GM12878 (cell line): ENCODE measurements around the gene CDHR2. TPM values are rescaled to one million over a fixed set of nuclear protein-coding genes. Genes with fewer than 3 reads are reported as not detected.

ENCODE experiments used
- ATAC-seq: fragments of 200-7000 bp; cut with Tn5 transposase; 3 replicates; pipeline ENCODE4 v1.9.1; 2020; ENCODE audit warnings: mild to moderate bottlenecking, moderate library complexity
- BruUV-seq: library from RNA; stranded (reverse); fragments of 400-500 nt; replicated peaks from 2 replicates; lab custom pipeline; 2021; lab: Mats Ljungman, UMichigan
- CTCF ChIA-PET: fragments of 300-600 bp; sonication (Branson Sonifier 250); formaldehyde crosslinking; extraction: SDS; loops from one replicate; lab custom pipeline; 2021; ENCODE audit warnings: inconsistent platforms; lab: Yijun Ruan, JAX
- POLR2A ChIA-PET: fragments of 350-600 bp; formaldehyde crosslinking; extraction: SDS; loops from one replicate; lab custom pipeline; 2021; ENCODE audit warnings: inconsistent platforms; lab: Charles Lee
- RAD21 ChIA-PET: fragments of 300-600 bp; sonication (Branson Sonifier 250); formaldehyde crosslinking; loops from one replicate; lab custom pipeline; 2023; ENCODE audit warnings: antibody characterized with exemption; ENCODE audit not compliant: unreplicated experiment; lab: Charles Lee
- SMC1A ChIA-PET: fragments of 300-600 bp; sonication (Branson Sonifier 250); formaldehyde crosslinking; loops from one replicate; lab custom pipeline; 2023; ENCODE audit not compliant: unreplicated experiment, uncharacterized antibody; lab: Charles Lee
- DNase-seq: peaks from one replicate; pipeline ENCODE4 v3.0.0-alpha.2; 2011; ENCODE audit warnings: low read depth, low spot score
- FAIRE-seq: peaks from 3 replicates; lab custom pipeline; 2011; peaks lifted over from hg19 to GRCh38; lab: Jason Lieb, UNC
- H2AFZ ChIP-seq: 2 replicates; pipeline ENCODE4 v1.6.0; 2011; ENCODE audit warnings: low read depth, low read length, control low read depth; ENCODE audit not compliant: control insufficient read depth
- H3K27ac ChIP-seq: 2 replicates; pipeline ENCODE4 v1.5.1; 2011; ENCODE audit warnings: control low read depth; ENCODE audit not compliant: control insufficient read depth, insufficient read depth
- H3K27me3 ChIP-seq, 2 experiments: replicated peaks in 1 of 2; 2 replicates each; pipeline versions ENCODE4 v1.6.0 to v1.6.1; 2011; ENCODE audit warnings: low read length in 1 of 2; ENCODE audit not compliant: control insufficient read depth in 2 of 2, insufficient read depth in 2 of 2
- H3K36me3 ChIP-seq, 2 experiments: 2 replicates each; pipeline ENCODE4 v1.5.1; 2011; ENCODE audit warnings: low read length in 1 of 2; ENCODE audit not compliant: control insufficient read depth in 2 of 2, insufficient read depth in 2 of 2
- H3K4me1 ChIP-seq: 2 replicates; pipeline ENCODE4 v1.6.1; 2011; ENCODE audit warnings: mild to moderate bottlenecking, low read length, moderate library complexity, mixed read lengths; ENCODE audit not compliant: control insufficient read depth, insufficient read depth
- H3K4me2 ChIP-seq: 2 replicates; pipeline ENCODE4 v1.6.0; 2011; ENCODE audit warnings: control low read depth; ENCODE audit not compliant: control insufficient read depth, insufficient read depth
- H3K4me3 ChIP-seq: fragments of 200-600 bp; sonication (generic); 2 replicates; pipeline ENCODE4 v1.5.1; 2016
- H3K79me2 ChIP-seq: 2 replicates; pipeline ENCODE4 v1.6.0; 2011; ENCODE audit warnings: low read length; ENCODE audit not compliant: control insufficient read depth, insufficient read depth
- H3K9ac ChIP-seq: 2 replicates; pipeline ENCODE4 v1.8.0; 2011; ENCODE audit warnings: low read length, control low read depth, mixed read lengths; ENCODE audit not compliant: control insufficient read depth, insufficient read depth
- H3K9me3 ChIP-seq: replicated peaks from 3 replicates; pipeline ENCODE4 v1.5.1; 2011; ENCODE audit warnings: mild to moderate bottlenecking, low read length; ENCODE audit not compliant: control insufficient read depth, insufficient read depth
- H4K20me1 ChIP-seq: 2 replicates; pipeline ENCODE4 v1.6.0; 2011; ENCODE audit not compliant: control insufficient read depth, insufficient read depth
- FOXK2 ChIP-seq: fragments of 450-650 bp; IDR thresholded peaks from 2 replicates; pipeline ENCODE4 v1.6.1; 2017; ENCODE audit warnings: mild to moderate bottlenecking, moderate library complexity
- HDAC6 ChIP-seq: fragments of 200-600 bp; sonication (generic); IDR thresholded peaks from one replicate; pipeline ENCODE4 v1.8.0; 2017; ENCODE audit warnings: antibody characterized with exemption; ENCODE audit not compliant: unreplicated experiment
- IRF5 ChIP-seq: fragments of 450-650 bp; IDR thresholded peaks from 2 replicates; pipeline ENCODE4 v1.6.1; 2017; ENCODE audit warnings: borderline replicate concordance
- JUND ChIP-seq: IDR thresholded peaks from 2 replicates; pipeline ENCODE4 v1.6.1; 2012; ENCODE audit warnings: low read depth, mild to moderate bottlenecking, low read length, improper control_type of control experiment, moderate library complexity
- MEF2A ChIP-seq: IDR thresholded peaks from 2 replicates; pipeline ENCODE4 v1.6.1; 2011; ENCODE audit warnings: low read depth, mild to moderate bottlenecking, low read length, moderate library complexity; ENCODE audit not compliant: insufficient read depth
- MLLT1 ChIP-seq: fragments of 450-650 bp; IDR thresholded peaks from 2 replicates; pipeline ENCODE4 v1.6.1; 2016; ENCODE audit warnings: mild to moderate bottlenecking
- MXI1 ChIP-seq: fragments of 150-350 bp; IDR thresholded peaks from 2 replicates; pipeline ENCODE4 v1.6.1; 2011; ENCODE audit warnings: low read depth, mild to moderate bottlenecking, inconsistent platforms, low read length, improper control_type of control experiment
- NR2F1 ChIP-seq: fragments of 450-650 bp; conservative IDR thresholded peaks from 2 replicates; pipeline ENCODE4 v1.6.1; 2017; ENCODE audit warnings: mild to moderate bottlenecking
- PML ChIP-seq: IDR thresholded peaks from 2 replicates; pipeline ENCODE4 v1.6.1; 2012; ENCODE audit warnings: low read length, inconsistent platforms
- POLR2A ChIP-seq: IDR thresholded peaks from 2 replicates; pipeline ENCODE4 v1.6.1; 2011; ENCODE audit warnings: low read depth, mild to moderate bottlenecking, low read length
- SIN3A ChIP-seq: IDR thresholded peaks from 2 replicates; pipeline ENCODE4 v1.6.1; 2012; ENCODE audit warnings: low read depth, low read length, improper control_type of control experiment
- SMARCA5 ChIP-seq: fragments of 450-650 bp; IDR thresholded peaks from 2 replicates; pipeline ENCODE4 v1.6.1; 2017; ENCODE audit warnings: mild to moderate bottlenecking
- TARDBP ChIP-seq: IDR thresholded peaks from 2 replicates; pipeline ENCODE4 v1.6.1; 2016; ENCODE audit warnings: borderline replicate concordance
- TCF3 ChIP-seq: IDR thresholded peaks from 2 replicates; pipeline ENCODE4 v1.6.1; 2012; ENCODE audit warnings: low read depth, mild to moderate bottlenecking, low read length, borderline replicate concordance; ENCODE audit not compliant: insufficient read depth
- WRNIP1 ChIP-seq: IDR thresholded peaks from 2 replicates; pipeline ENCODE4 v1.6.1; 2011; ENCODE audit warnings: low read depth, low read length, improper control_type of control experiment, borderline replicate concordance
- WGBS: methylation state at CpG from one replicate; pipeline ENCODE4 v1.1.6; 2016; ENCODE audit warnings: low lambda C conversion rate; ENCODE audit not compliant: insufficient replicate concordance, insufficient coverage; ENCODE audit errors: missing lambda C conversion rate; 5-methylcytosine and 5-hydroxymethylcytosine counted together
- in situ Hi-C: fragments of 300-500 bp; cut with MboI; formaldehyde crosslinking; loops from 9 replicates; pipeline ENCODE4 v1.14.3; 2018; ENCODE audit warnings: mixed read lengths
- intact Hi-C: fragments of 100-400 bp; cut with micrococcal nuclease; formaldehyde crosslinking; loops from one replicate; pipeline ENCODE4 v1.14.2; 2022; ENCODE audit not compliant: unreplicated experiment
- polyA plus RNA-seq, 11 experiments: library from polyadenylated mRNA; depleted of rRNA in 4 of 11; unstranded in 6 of 11; stranded (reverse) in 5 of 11; fragments of >200 nt; fragmentation: Nextera tagmentation in 4 of 11; fragmentation: Illumina TruSeq in 1 of 11; extraction: Ambion mirVana in 4 of 11; extraction: Trizol in 1 of 11; gene quantifications; 1 replicate in 1 of 11; 2 replicates in 10 of 11; pipeline versions ENCODE4 v1.2.1 to v1.2.3, GENCODE V29; 2011 to 2016; ENCODE audit warnings: inconsistent platforms in 2 of 11, missing spikeins in 2 of 11, low read depth in 1 of 11
- total RNA-seq, 4 experiments: library from RNA; depleted of rRNA in 3 of 4; stranded (reverse); fragments of >200 nt in 3 of 4; fragmentation: Illumina TruSeq in 1 of 4; extraction: Trizol in 1 of 4; gene quantifications; 2 replicates each; pipeline versions ENCODE4 v1.2.1 to v1.2.3, GENCODE V29; 2013 to 2021

The CDHR2 gene
- total and polyA plus RNA-seq, 10 of the 15 experiments (the other 5 are each of a cell fraction or from before 2014, with no cell fraction given) = 0.03 to 0.46 (median 0.06) TPM; not detected in 5

- intact Hi-C loops = no loop called here
- Histone ChIP-seq H3K27me3 (peaks cover 0 to 1% of the 10 kb centered on the region in 2 experiments; a peak in 1 of 4 replicates), H3K36me3 (no peaks in the 10 kb centered on the region), H3K4me1 (peaks cover 8% of the 10 kb centered on the region), H3K27ac (no peak overlapping the region), H3K4me3 (no peak overlapping the region), H2AFZ (no peak overlapping the region), H3K4me2 (no peak overlapping the region), H3K9ac (no peak overlapping the region), H3K79me2 (no peaks in the 10 kb centered on the region), H4K20me1 (no peaks in the 10 kb centered on the region), H3K9me3 (no peaks in the 10 kb centered on the region; the same call in 2 of the 3 replicates)
- ChIA-PET POLR2A (no interaction called here), RAD21 (no interaction called here), SMC1A (no interaction called here), CTCF (no interaction called here)
- FAIRE-seq (no peak), DNase-seq (no peak), ATAC-seq (no peak)
- no TSS peak for BruUV-seq
- WGBS = 58% methylated on average over 3 of the region's 3 CpGs
- TF ChIP-seq HDAC6 (no peak), MXI1 (no peak), SIN3A (no peak), MLLT1 (no peak), TCF3 (no peak), WRNIP1 (no peak), FOXK2 (no peak)
- in situ Hi-C loops = no loop called here
Measured at GRCh38 chr5:176638437-176638836, 89.3 kb downstream of the CDHR2 start.

GRCh38 chr5:176639208-176639607, 90.1 kb downstream of the CDHR2 start:
- H3K79me2 ChIP-seq = no peaks in the 10 kb centered on the region
- H3K4me2 ChIP-seq = no peak overlapping the region
- ChIA-PET RAD21 (no interaction called here), SMC1A (no interaction called here), POLR2A (no interaction called here), CTCF (no interaction called here)
- no peaks in the 10 kb centered on the region for H4K20me1 ChIP-seq
- no peak overlapping the region for H3K4me3 ChIP-seq
- peaks cover under 1% of the 10 kb centered on the region for H3K4me1 ChIP-seq
- H3K27me3 ChIP-seq = no peaks in the 10 kb centered on the region
- H3K9me3 ChIP-seq = no peaks in the 10 kb centered on the region; the same call in 2 of the 3 replicates
- H2AFZ ChIP-seq = no peak overlapping the region
- no peaks in the 10 kb centered on the region for H3K36me3 ChIP-seq
- no peak overlapping the region for H3K9ac ChIP-seq
- intact Hi-C loops (no loop called here), in situ Hi-C loops (no loop called here)
- 8% methylated on average over 4 of the region's 4 CpGs for WGBS
- ATAC-seq (no peak), FAIRE-seq (no peak), DNase-seq (no peak)
- BruUV-seq = no TSS peak
- TF ChIP-seq PML (no peak), NR2F1 (no peak), SMARCA5 (no peak), IRF5 (no peak), MXI1 (no peak), HDAC6 (no peak), MEF2A (no peak), SIN3A (no peak), TARDBP (no peak), JUND (no peak), POLR2A (no peak)
- no peak overlapping the region for H3K27ac ChIP-seq
